PC-3 (cell line): Measurements from ENCODE around the gene OGDH. TPM values are rescaled to one million over a fixed set of nuclear protein-coding genes. Genes with fewer than 3 reads are reported as not detected.

ENCODE experiments used
- ATAC-seq: fragments of 200-7000 bp; cut with Tn5 transposase; 2 replicates; pipeline ENCODE4 v1.9.1; 2020; ENCODE audit warnings: mild to moderate bottlenecking, moderate library complexity
- Bru-seq: library from RNA; stranded (reverse); fragments of 400-500 nt; gene quantifications from one replicate; lab custom pipeline; 2021; lab: Mats Ljungman, UMichigan
- BruChase-seq, 2 experiments: library from RNA; stranded (reverse); fragments of 400-500 nt; gene quantifications; one replicate each; lab custom pipeline; 2021; lab: Mats Ljungman, UMichigan
- BruUV-seq: library from RNA; stranded (reverse); fragments of 400-500 nt; replicated peaks from 2 replicates; lab custom pipeline; 2021; lab: Mats Ljungman, UMichigan
- CTCF ChIA-PET: fragments of 300-600 bp; sonication (Branson Sonifier 250); formaldehyde crosslinking; loops from one replicate; lab custom pipeline; 2022; ENCODE audit warnings: antibody characterized with exemption; lab: Charles Lee
- POLR2A ChIA-PET: fragments of 300-600 bp; sonication (Branson Sonifier 250); formaldehyde crosslinking; loops from one replicate; lab custom pipeline; 2022; ENCODE audit warnings: antibody characterized with exemption; ENCODE audit not compliant: unreplicated experiment; lab: Charles Lee
- DNase-seq: peaks from one replicate; pipeline ENCODE4 v3.0.0-alpha.2; 2015
- H2AFZ ChIP-seq: fragments of 300-600 bp; sonication (generic); 2 replicates; pipeline ENCODE4 v1.6.0; 2016; ENCODE audit warnings: antibody characterized with exemption, low read length
- H3F3A ChIP-seq: fragments of 300-600 bp; sonication (generic); one replicate; pipeline ENCODE4 v1.6.0; 2017; ENCODE audit warnings: antibody characterized with exemption, low read length, control low read depth, mild to moderate bottlenecking; ENCODE audit not compliant: unreplicated experiment
- H3K27ac ChIP-seq: fragments of 300-600 bp; sonication (generic); 2 replicates; pipeline ENCODE4 v1.5.1; 2016; ENCODE audit warnings: mild to moderate bottlenecking, low read length
- H3K27me3 ChIP-seq: fragments of 300-600 bp; sonication (generic); 2 replicates; pipeline ENCODE4 v1.6.1; 2016; ENCODE audit warnings: low read length, mixed read lengths
- H3K36me3 ChIP-seq: fragments of 300-600 bp; sonication (generic); 2 replicates; pipeline ENCODE4 v1.6.1; 2016; ENCODE audit warnings: low read depth, mixed run types, low read length, mixed read lengths
- H3K4me1 ChIP-seq: fragments of 300-600 bp; sonication (generic); 2 replicates; pipeline ENCODE4 v1.5.1; 2016; ENCODE audit warnings: low read length; ENCODE audit not compliant: insufficient read depth
- H3K4me2 ChIP-seq: fragments of 300-600 bp; sonication (generic); 2 replicates; pipeline ENCODE4 v1.6.0; 2016; ENCODE audit warnings: low read length
- H3K4me3 ChIP-seq: fragments of 300-600 bp; sonication (generic); 2 replicates; pipeline ENCODE4 v1.5.1; 2016; ENCODE audit warnings: mild to moderate bottlenecking, low read length, mixed read lengths
- H3K79me2 ChIP-seq: fragments of 300-600 bp; sonication (generic); 2 replicates; pipeline ENCODE4 v1.6.1; 2017; ENCODE audit warnings: low read length, mixed read lengths
- H3K9ac ChIP-seq: fragments of 300-600 bp; sonication (generic); 2 replicates; pipeline ENCODE4 v1.6.0; 2016; ENCODE audit warnings: mild to moderate bottlenecking, low read length
- H3K9me2 ChIP-seq: fragments of 300-600 bp; sonication (generic); replicated peaks from 2 replicates; pipeline ENCODE4 v1.6.1; 2016; ENCODE audit warnings: mixed run types, low read length, mixed read lengths
- H3K9me3 ChIP-seq: fragments of 300-600 bp; sonication (generic); 2 replicates; pipeline ENCODE4 v1.6.1; 2016; ENCODE audit warnings: low read length, mixed read lengths
- H4K20me1 ChIP-seq: fragments of 300-600 bp; sonication (generic); 2 replicates; pipeline ENCODE4 v1.6.1; 2016; ENCODE audit warnings: low read length, mixed read lengths
- CTCF ChIP-seq: fragments of 300-600 bp; sonication (generic); conservative IDR thresholded peaks from 2 replicates; pipeline ENCODE4 v1.5.1; 2017; ENCODE audit warnings: antibody characterized with exemption, low read depth, mild to moderate bottlenecking, low read length
- EZH2 ChIP-seq: fragments of 300-600 bp; sonication (generic); IDR thresholded peaks from one replicate; pipeline ENCODE4 v1.6.1; 2017; ENCODE audit warnings: antibody characterized with exemption, mild to moderate bottlenecking, low read length; ENCODE audit not compliant: unreplicated experiment
- EZH2phosphoT487 ChIP-seq: fragments of 300-600 bp; sonication (generic); IDR thresholded peaks from 2 replicates; pipeline ENCODE4 v1.6.1; 2018; ENCODE audit warnings: mild to moderate bottlenecking, antibody characterized with exemption, low read length, borderline replicate concordance
- intact Hi-C: fragments of 100-400 bp; cut with micrococcal nuclease; formaldehyde crosslinking; loops from 2 replicates; pipeline ENCODE4 v1.9.0; 2023
- long read RNA-seq: library from polyadenylated mRNA; unstranded; transcript quantifications from one replicate; pipeline ENCODE4 v2.0.0, GENCODE V29; 2021; ENCODE audit not compliant: unreplicated experiment
- total RNA-seq: library from RNA; depleted of rRNA; stranded (reverse); fragments of >200 nt; gene quantifications from 2 replicates; pipeline ENCODE4 v1.2.3, GENCODE V29; 2014; rRNA removed

The OGDH gene
- 66.2 and 67.2 TPM in 2 replicates for total RNA-seq
- Bru-seq, nascent RNA = percentile 84 among the genes with signal in this experiment
- BruChase-seq, experiment 1, labeled RNA remaining after a 6-hour chase = percentile 87 among the genes with signal in this experiment
- percentile 86 among the genes with signal in this experiment for BruChase-seq, experiment 2, labeled RNA remaining after a 2-hour chase
- long read RNA-seq, full-length matches to known transcripts = 18 of 93 reads
- long read RNA-seq, partial matches to known transcripts = 64 of 93 reads
- long read RNA-seq, other reads (novel, unspliced or antisense) = 11 of 93 reads

- Histone ChIP-seq H3K9me3 (no peaks in the 10 kb centered on the region), H4K20me1 (no peaks in the 10 kb centered on the region), H3K79me2 (peaks cover 46% of the 10 kb centered on the region), H3K27ac (peak within 1 kb of the TSS; percentile 82), H3K9me2 (no peaks in the 10 kb centered on the region), H3K4me1 (peaks cover 23% of the 10 kb centered on the region), H3K27me3 (no peaks in the 10 kb centered on the region), H3K4me3 (peak within 1 kb of the TSS; percentile 81), H3K36me3 (no peaks in the 10 kb centered on the region), H3K9ac (peak within 1 kb of the TSS; percentile 91), H3F3A (no peaks in the 10 kb centered on the region), H2AFZ (peak within 1 kb of the TSS; percentile 71), H3K4me2 (peak within 1 kb of the TSS; percentile 99)
- ChIA-PET CTCF (interaction anchor here (0.6 kb wide), 2 partner anchors 18 to 587 kb away, joined by 4 to 5 read pairs; no protein-coding TSS in a partner anchor), POLR2A (interaction anchor here (0.5 to 1.5 kb wide), 9 partner anchors 10 to 1009 kb away, joined by 3 to 15 read pairs (median 5); partner anchors contain the start of gene TMED4)
- DNase-seq (peak; percentile 98), ATAC-seq (peak; percentile 97)
- no TSS peak for BruUV-seq
- TF ChIP-seq EZH2 (no peak), CTCF (no peak), EZH2phosphoT487 (no peak)
- intact Hi-C loops = loop anchor here (1.0 to 10.0 kb wide), 3 partner anchors 22 to 128 kb away; no protein-coding TSS in a partner anchor
Observed at GRCh38 chr7:44606341-44607140, at the start of gene OGDH. Gene OGDH (plus strand): TSS chr7:44606627. CDS start chr7:44624344, 17,717 bp downstream.

- H3K9me2 ChIP-seq = no peaks in the 10 kb centered on the region
- H3K79me2 ChIP-seq = no peaks in the 10 kb centered on the region
- no peak overlapping the region for H3K9ac ChIP-seq
- H3K4me1 ChIP-seq = peaks cover 6% of the 10 kb centered on the region
- ATAC-seq = no peak
- no peaks in the 10 kb centered on the region for H3K27me3 ChIP-seq
- DNase-seq = no peak
- CTCF ChIA-PET = no interaction called here
- TF ChIP-seq CTCF (no peak), EZH2phosphoT487 (no peak), EZH2 (no peak)
- no TSS peak for BruUV-seq
- no peak overlapping the region for H3K27ac ChIP-seq
- intact Hi-C loops = no loop called here
- H3K4me3 ChIP-seq = no peak overlapping the region
- H3K36me3 ChIP-seq = no peaks in the 10 kb centered on the region
- H3F3A ChIP-seq = no peaks in the 10 kb centered on the region
- H4K20me1 ChIP-seq = no peaks in the 10 kb centered on the region
- no peak overlapping the region for H3K4me2 ChIP-seq
- H2AFZ ChIP-seq = no peak overlapping the region
- no peaks in the 10 kb centered on the region for H3K9me3 ChIP-seq
- POLR2A ChIA-PET = no interaction called here
Observed at GRCh38 chr7:44557485-44557884, 48.9 kb upstream of the OGDH start.
